ENCODE measurements around the gene BARHL1.
A peak's percentile ranks its signal among the peaks of the same experiment; 100 is the strongest.
"Not testable (repeated sequence)": the region's sequence is repeated elsewhere in the genome, so short reads cannot be mapped to it uniquely, and the experiment has no call there.

Gene BARHL1

DNA sequence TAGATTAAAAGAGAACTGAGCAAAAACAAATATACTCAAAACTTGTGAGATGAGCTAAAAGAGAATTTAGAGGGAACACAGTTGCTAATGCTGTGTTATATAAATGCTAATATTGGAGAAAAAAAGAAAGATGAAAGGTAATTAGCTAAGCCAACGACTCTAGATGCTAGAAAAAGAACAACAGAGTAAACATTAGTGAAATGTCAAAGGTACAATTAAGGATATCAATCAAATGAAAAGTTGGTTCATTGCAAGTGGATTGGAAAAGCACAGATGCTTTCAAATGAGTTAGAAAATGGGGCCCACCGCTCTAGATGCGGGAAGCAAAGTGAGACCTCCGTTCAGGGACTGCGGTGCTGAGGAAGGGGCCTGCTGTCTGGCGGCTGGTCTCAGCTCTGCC is 17.9 kb upstream of the BARHL1 start:
- no peak overlapping the region for H3K4me3 ChIP-seq (ENCODE audit: low read depth, low read length)
- no peak for DNase-seq (ENCODE audit: low read depth)
- TF ChIP-seq, protein P1, sequence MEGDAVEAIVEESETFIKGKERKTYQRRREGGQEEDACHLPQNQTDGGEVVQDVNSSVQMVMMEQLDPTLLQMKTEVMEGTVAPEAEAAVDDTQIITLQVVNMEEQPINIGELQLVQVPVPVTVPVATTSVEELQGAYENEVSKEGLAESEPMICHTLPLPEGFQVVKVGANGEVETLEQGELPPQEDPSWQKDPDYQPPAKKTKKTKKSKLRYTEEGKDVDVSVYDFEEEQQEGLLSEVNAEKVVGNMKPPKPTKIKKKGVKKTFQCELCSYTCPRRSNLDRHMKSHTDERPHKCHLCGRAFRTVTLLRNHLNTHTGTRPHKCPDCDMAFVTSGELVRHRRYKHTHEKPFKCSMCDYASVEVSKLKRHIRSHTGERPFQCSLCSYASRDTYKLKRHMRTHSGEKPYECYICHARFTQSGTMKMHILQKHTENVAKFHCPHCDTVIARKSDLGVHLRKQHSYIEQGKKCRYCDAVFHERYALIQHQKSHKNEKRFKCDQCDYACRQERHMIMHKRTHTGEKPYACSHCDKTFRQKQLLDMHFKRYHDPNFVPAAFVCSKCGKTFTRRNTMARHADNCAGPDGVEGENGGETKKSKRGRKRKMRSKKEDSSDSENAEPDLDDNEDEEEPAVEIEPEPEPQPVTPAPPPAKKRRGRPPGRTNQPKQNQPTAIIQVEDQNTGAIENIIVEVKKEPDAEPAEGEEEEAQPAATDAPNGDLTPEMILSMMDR (IDR thresholded peaks at IDR 0.05; ENCODE audit: insufficient read depth, low read depth, low read length, missing control alignments): no peak

DNA sequence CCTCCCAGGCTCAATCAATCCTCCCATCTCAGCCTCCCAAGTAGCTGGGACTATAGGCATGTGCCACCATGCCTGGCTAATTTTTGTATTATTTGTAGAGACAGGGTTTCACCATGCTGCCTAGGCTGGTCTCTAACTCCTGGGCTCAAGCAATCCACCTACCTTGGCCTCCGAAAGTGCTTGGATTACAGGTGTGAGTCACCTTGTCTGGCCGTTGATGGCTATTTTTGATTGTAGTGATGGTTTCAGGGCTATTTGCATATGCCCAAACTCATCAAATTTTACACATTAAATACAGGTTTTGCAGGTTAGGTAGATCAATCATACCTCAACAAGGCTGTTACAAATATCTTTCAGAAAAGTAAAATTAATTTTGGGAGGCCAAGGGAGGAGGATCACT is 13.6 kb upstream of the BARHL1 start:
- not testable (repeated sequence) for H3K4me3 ChIP-seq (ENCODE audit: low read depth, low read length); DNase-seq (ENCODE audit: low read depth)

GRCh38 chr9:132571806-132572600 is 10.4 kb upstream of the BARHL1 start:
- H3K4me3 ChIP-seq (ENCODE audit: low read depth, low read length): no peak overlapping the region
- TF ChIP-seq, protein P1 (IDR thresholded peaks at IDR 0.05; ENCODE audit: insufficient read depth, low read depth, low read length, missing control alignments): no peak
- no peak for DNase-seq (ENCODE audit: low read depth)

DNA sequence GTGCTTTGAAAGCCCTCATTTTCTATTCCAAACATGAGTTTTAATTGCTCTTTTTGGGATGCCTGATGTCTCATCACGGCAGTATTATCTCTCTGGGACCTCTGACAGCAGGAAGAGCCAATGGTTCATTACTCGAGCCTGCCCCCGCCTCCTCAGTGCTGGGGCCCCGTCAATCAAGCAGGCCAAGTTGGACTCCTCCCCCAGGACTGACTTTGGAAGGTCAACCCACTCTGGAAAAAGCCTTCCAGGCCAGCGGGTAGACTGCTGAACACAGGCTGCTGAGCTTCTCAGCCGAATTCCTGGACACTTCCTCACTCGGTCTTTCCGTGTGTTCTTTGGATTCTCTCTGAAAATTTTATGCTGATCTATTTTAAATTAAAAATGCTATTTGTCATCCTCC is 9.5 kb upstream of the BARHL1 start:
- no peak for DNase-seq (ENCODE audit: low read depth)
- TF ChIP-seq, protein P1 (IDR thresholded peaks at IDR 0.05; ENCODE audit: insufficient read depth, low read depth, low read length, missing control alignments): no peak
- no peak overlapping the region for H3K4me3 ChIP-seq (ENCODE audit: low read depth, low read length)

- no peak overlapping the region for H3K4me3 ChIP-seq (ENCODE audit: low read depth, low read length)
- DNase-seq (ENCODE audit: low read depth): peak; percentile 62
- TF ChIP-seq, protein P1 (IDR thresholded peaks at IDR 0.05; ENCODE audit: insufficient read depth, low read depth, low read length, missing control alignments): peak; percentile 80
These were observed 7.3 kb upstream of the BARHL1 start for GRCh38 chr9:132575005-132575609.

- H3K4me3 ChIP-seq (ENCODE audit: low read depth, low read length): no peak overlapping the region
- TF ChIP-seq, protein P1 (IDR thresholded peaks at IDR 0.05; ENCODE audit: insufficient read depth, low read depth, low read length, missing control alignments): no peak
These were observed 6.6 kb upstream of the BARHL1 start for GRCh38 chr9:132575811-132576210.

DNA sequence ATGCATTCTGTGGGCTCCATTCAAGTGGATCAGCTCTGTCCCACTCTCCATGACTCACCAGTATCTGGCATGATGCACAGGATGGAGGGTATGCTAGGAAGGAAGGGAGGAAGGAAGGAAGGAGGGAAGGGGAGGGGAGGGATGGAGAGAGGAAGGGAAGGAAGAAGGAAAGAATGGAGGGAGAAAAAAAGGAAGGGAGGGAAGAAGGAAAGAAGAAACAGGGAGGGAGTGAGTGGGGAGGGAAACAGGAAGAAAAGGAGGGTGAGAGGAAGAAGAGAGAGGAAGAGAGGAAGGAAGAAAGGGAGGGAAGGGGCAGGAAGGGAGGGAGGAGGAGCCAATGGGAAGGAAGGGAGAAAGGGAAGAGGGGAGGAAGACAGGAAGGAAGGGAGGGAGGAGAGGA is 5.3 kb upstream of the BARHL1 start:
- TF ChIP-seq, protein P1 (IDR thresholded peaks at IDR 0.05; ENCODE audit: insufficient read depth, low read depth, low read length, missing control alignments): no peak
- no peak overlapping the region for H3K4me3 ChIP-seq (ENCODE audit: low read depth, low read length)
- no peak for DNase-seq (ENCODE audit: low read depth)

More at GRCh38 chr9:132575811-132576210, 6.6 kb upstream of the BARHL1 start:
- DNase-seq (ENCODE audit: low read depth): no peak

All from GM12865 (cell line).